WI38 (cell line): ENCODE data around the gene CD59.

ENCODE experiments used
- H3K4me3 ChIP-seq: 2 replicates; pipeline ENCODE4 v1.5.1; 2011; ENCODE audit warnings: low read depth, mild to moderate bottlenecking, control low read depth, low read length
- TF ChIP-seq, protein P1 (sequence below): IDR thresholded peaks from 2 replicates; pipeline ENCODE4 v1.5.1; 2012; ENCODE audit warnings: low read depth, mild to moderate bottlenecking, control low read depth, low read length

CD59 gene

DNA sequence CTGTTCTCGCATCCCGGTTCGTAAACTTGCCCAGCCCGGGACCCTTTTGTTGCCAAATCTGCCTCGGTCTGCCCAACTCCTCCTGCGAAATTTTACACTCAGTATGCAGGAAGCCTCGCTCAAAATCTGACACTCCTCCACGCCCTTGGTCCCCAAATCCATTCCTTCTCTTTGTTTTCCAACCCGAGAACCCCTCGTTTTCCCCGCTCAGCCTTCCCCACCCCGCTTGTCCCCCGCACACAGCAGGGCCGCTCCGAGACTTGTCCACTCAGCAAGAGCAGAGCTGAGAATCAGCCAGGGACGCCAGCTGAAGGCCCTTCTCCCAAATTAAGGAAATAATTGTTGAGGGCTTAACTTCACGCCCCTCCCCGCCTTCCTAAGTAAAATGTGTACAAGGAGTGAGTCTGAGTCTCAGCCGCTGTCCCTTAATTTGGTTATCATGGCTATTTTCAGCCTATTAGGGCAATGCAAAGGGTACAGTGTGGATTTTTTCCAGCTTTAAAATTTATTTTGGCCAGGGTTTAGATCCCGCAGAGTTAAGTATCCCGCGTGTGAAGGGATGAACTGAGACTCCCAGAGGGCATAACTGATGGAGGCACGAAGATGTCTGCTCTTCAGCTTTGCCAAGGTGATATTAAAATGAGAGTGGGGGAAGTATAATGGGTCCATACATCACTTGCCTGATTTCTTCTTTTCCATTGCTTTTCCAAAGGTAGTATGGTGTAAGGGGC lies 38.7 kb upstream of the CD59 start:
- TF ChIP-seq, protein P1, sequence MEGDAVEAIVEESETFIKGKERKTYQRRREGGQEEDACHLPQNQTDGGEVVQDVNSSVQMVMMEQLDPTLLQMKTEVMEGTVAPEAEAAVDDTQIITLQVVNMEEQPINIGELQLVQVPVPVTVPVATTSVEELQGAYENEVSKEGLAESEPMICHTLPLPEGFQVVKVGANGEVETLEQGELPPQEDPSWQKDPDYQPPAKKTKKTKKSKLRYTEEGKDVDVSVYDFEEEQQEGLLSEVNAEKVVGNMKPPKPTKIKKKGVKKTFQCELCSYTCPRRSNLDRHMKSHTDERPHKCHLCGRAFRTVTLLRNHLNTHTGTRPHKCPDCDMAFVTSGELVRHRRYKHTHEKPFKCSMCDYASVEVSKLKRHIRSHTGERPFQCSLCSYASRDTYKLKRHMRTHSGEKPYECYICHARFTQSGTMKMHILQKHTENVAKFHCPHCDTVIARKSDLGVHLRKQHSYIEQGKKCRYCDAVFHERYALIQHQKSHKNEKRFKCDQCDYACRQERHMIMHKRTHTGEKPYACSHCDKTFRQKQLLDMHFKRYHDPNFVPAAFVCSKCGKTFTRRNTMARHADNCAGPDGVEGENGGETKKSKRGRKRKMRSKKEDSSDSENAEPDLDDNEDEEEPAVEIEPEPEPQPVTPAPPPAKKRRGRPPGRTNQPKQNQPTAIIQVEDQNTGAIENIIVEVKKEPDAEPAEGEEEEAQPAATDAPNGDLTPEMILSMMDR: no peak
- H3K4me3 ChIP-seq: peak overlapping the region; percentile 88

DNA sequence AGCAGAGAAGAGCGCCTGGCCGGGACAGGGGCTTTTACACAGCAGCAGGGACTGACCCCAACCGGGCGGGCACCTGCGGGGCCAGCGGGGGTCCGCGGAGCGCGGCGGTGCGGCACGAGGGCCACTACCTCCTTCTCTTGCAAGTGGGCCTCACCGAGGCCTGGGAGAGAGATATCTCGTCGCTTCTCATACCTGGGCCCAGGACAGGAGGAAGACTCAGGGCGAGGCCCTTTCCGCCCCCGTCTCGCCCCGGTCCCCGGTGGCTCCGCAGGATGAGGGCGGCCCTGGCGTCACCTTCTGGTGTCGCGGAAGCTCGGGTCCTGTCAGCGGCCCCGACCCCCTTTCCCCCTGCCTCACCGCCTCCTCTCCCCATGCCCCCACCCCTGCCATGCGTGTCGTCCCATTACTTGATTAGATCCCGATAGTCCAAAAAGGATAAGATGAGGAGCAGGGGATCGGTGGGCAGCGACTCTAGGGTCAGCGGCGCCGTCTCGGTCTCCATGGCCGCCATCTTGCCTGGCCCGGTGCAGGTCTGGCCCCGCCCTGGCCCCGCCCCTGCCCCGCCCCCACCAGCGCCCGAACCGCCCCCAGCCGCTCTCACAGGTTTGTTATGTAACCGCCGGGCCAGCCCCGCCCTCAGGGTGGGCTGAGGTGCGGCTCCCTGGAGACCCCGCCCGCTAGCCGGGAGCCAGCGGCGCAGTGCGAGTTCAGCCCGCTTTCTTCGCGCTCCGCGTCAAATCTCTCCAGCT lies 37.9 kb upstream of the CD59 start, which contains the start of gene FBXO3:
FBXO3 (minus strand) TSS at position 534 of the 749 bp plus-strand sequence; CDS start at position 511, 23 bp downstream.
- H3K4me3 ChIP-seq: peak within 1 kb of the TSS; percentile 88
- TF ChIP-seq, protein P1: no peak

DNA sequence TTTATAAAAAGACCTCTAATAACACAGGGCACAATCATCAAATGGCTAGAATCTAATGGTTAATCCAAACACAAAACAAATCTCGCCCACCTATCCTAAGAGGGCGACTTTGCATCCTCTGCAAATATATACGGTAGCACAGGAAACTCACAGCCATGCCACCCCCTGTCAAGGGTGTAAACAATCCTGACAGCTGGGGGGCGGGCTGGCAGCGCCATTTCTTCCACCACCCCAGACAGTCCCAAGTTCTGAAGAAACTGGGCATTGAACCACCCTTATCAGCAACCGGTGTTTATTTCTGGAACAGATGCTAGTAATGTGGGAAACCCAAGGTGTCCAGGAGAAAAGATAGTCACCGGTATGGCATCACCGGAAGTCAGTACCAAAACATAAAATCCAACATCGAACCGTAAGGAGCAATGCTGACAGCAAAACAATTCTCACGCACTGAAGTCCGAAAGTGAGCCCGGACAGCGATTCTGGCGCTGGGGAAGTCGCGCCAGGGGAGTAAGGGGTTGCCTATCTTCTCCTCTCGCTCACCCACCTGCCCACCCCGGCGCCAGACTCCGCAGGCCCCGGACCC lies 37.3 kb upstream of the CD59 start:
- TF ChIP-seq, protein P1: no peak

DNA sequence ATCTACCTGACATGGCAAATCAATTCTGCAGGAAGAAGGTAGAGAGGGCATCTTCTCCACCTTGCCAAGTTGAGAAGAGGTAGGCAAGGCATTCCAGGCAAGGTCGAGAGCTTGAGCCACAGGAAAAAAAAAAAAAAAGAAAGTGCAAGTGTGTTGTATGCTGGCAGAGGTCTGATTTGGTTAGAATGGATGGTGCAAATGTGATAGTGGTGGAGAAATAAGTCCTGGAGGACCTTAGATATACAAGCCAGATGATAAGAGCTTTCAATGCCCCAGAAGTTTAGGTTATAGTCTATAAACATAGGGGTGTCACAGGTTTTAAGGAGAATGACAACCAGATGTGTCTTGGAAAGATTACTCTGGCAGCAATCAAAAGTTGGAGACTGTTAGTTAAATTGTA lies 36.6 kb upstream of the CD59 start:
- TF ChIP-seq, protein P1: no peak
- no peak overlapping the region for H3K4me3 ChIP-seq

More for the DNA sequence above, 37.3 kb upstream of the CD59 start:
- H3K4me3 ChIP-seq: peak overlapping the region; percentile 88

DNA sequence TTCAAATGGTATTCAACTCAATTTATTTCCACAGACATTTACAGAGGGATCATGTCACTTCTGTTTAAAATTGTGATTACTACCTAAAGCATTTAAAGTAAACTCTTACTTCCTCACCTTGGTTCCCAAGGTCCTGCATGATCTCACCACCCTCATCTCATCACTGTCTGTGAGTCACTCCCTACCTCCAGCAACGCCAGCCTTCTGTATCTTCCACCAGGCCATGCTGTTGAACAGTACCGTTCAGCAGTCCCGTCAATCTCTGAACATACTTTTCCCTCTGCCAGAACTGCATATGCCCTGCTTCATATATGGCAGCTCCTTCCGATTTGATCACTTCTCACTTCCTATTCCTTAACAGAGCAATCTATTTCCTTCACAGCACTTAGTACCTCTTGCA lies 36.1 kb upstream of the CD59 start:
- no peak overlapping the region for H3K4me3 ChIP-seq
- TF ChIP-seq, protein P1: no peak

DNA sequence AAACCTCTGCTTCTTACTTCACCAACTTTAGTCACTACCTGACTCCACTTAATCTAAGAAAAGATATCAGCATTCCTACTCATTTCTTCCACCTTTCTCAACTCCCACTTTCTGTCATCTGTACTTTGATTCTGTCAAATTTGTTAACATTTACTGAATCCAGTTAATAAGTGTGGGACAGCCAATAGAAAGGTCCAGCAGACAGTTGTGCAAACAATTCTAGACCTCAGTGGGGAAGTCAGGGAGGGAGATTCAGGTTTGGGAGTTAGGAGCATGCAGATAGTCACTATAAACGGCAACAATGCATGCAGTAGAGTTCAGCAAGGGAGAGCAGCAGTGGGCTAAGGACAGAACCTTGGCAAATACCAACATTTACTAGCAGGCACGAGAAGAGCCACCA lies 34.0 kb upstream of the CD59 start:
- no peak overlapping the region for H3K4me3 ChIP-seq
- TF ChIP-seq, protein P1: no peak

DNA sequence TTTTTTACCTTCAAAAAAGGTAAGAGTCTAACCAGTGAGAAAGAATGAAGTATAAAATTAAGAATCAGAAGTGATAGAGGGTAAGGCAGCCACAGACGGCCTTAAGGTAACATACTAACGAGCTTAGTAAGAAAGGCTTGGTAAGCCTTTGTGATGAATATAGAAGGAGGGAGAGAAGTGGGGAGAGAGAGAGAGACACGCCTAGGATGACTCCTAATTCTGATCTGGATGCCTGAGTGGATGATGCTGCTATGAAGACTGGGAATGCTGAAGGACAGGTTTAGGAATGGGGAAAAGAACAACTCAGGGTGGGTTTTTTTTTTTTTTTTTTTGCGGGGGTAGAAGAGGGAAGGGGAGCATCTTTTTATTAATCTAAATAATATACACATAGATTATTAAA lies 33.3 kb upstream of the CD59 start:
- TF ChIP-seq, protein P1: no peak
- H3K4me3 ChIP-seq: no peak overlapping the region
